Astrocyte (in vitro differentiated cells and primary cell): ENCODE results near the gene NFIA. TPM values are rescaled to one million over a fixed set of nuclear protein-coding genes. Genes with fewer than 3 reads are reported as not detected.
"Not testable (repeated sequence)": the region's sequence is repeated elsewhere in the genome, so short reads cannot be mapped to it uniquely, and the experiment has no call there.

Experiments used
- DNase-seq: peaks from one replicate; pipeline ENCODE4 v3.0.0-alpha.2; 2010; ENCODE audit warnings: low read depth
- FAIRE-seq: peaks from 2 replicates; lab custom pipeline; 2011; peaks lifted over from hg19 to GRCh38; lab: Jason Lieb, UNC
- H2AFZ ChIP-seq: 2 replicates; pipeline ENCODE4 v1.6.0; 2012; ENCODE audit warnings: low read depth, low read length, inconsistent platforms
- H3K27ac ChIP-seq: 2 replicates; pipeline ENCODE4 v1.5.1; 2011; ENCODE audit warnings: low read depth, low read length, inconsistent platforms
- H3K27me3 ChIP-seq: 2 replicates; pipeline ENCODE4 v1.6.0; 2011; ENCODE audit warnings: low read length, inconsistent platforms; ENCODE audit not compliant: insufficient read depth
- H3K36me3 ChIP-seq: 2 replicates; pipeline ENCODE4 v1.5.1; 2011; ENCODE audit warnings: low read length, inconsistent platforms; ENCODE audit not compliant: insufficient read depth
- H3K4me1 ChIP-seq: 2 replicates; pipeline ENCODE4 v1.5.1; 2011; ENCODE audit warnings: low read length, inconsistent platforms; ENCODE audit not compliant: insufficient read depth
- H3K4me2 ChIP-seq: 2 replicates; pipeline ENCODE4 v1.6.0; 2012; ENCODE audit warnings: low read length, inconsistent platforms
- H3K4me3 ChIP-seq: 2 replicates; pipeline ENCODE4 v1.5.1; 2011; ENCODE audit warnings: low read depth, mild to moderate bottlenecking, low read length, inconsistent platforms; ENCODE audit not compliant: insufficient read depth
- H3K79me2 ChIP-seq: 2 replicates; pipeline ENCODE4 v1.6.0; 2012; ENCODE audit warnings: mild to moderate bottlenecking, low read length, inconsistent platforms; ENCODE audit not compliant: insufficient read depth
- H3K9ac ChIP-seq: 2 replicates; pipeline ENCODE4 v1.6.0; 2012; ENCODE audit warnings: mild to moderate bottlenecking, low read length, inconsistent platforms
- H3K9me3 ChIP-seq: 2 replicates; pipeline ENCODE4 v1.5.1; 2012; ENCODE audit warnings: low read depth, mild to moderate bottlenecking, low read length, inconsistent platforms; ENCODE audit not compliant: insufficient read depth
- H4K20me1 ChIP-seq: 2 replicates; pipeline ENCODE4 v1.6.0; 2012; ENCODE audit warnings: low read length, inconsistent platforms; ENCODE audit not compliant: insufficient read depth
- H3K27ac Mint-ChIP-seq: one replicate; pipeline ENCODE4 v1.8.0; 2021; ENCODE audit warnings: mild to moderate bottlenecking, mixed read lengths; ENCODE audit not compliant: unreplicated experiment
- H3K27me3 Mint-ChIP-seq: one replicate; pipeline ENCODE4 v1.8.0; 2021; ENCODE audit warnings: low read depth, mixed read lengths; ENCODE audit not compliant: unreplicated experiment
- H3K36me3 Mint-ChIP-seq: one replicate; pipeline ENCODE4 v1.8.0; 2021; ENCODE audit warnings: low read depth, mixed read lengths; ENCODE audit not compliant: unreplicated experiment
- H3K4me1 Mint-ChIP-seq: one replicate; pipeline ENCODE4 v1.8.0; 2021; ENCODE audit warnings: low read depth, mixed read lengths; ENCODE audit not compliant: unreplicated experiment
- H3K4me3 Mint-ChIP-seq: one replicate; pipeline ENCODE4 v1.8.0; 2021; ENCODE audit warnings: mild to moderate bottlenecking, moderate library complexity, mixed read lengths; ENCODE audit not compliant: unreplicated experiment
- H3K9me3 Mint-ChIP-seq: one replicate; pipeline ENCODE4 v1.8.0; 2021; ENCODE audit warnings: mild to moderate bottlenecking, mixed read lengths; ENCODE audit not compliant: unreplicated experiment
- CTCF ChIP-seq: IDR thresholded peaks from 2 replicates; pipeline ENCODE4 v1.5.1; 2011; ENCODE audit warnings: low read depth, mild to moderate bottlenecking, inconsistent platforms, low read length, moderate library complexity; ENCODE audit not compliant: insufficient read depth
- EZH2 ChIP-seq: IDR thresholded peaks from 2 replicates; pipeline ENCODE4 v1.6.1; 2012; ENCODE audit warnings: mild to moderate bottlenecking, low read length, inconsistent platforms; ENCODE audit not compliant: insufficient read depth
- total RNA-seq: library from RNA; stranded (reverse); gene quantifications from 2 replicates; pipeline ENCODE4 v1.2.1, GENCODE V29; 2021

Gene NFIA
- total RNA-seq, 1 donor from 2014 or later = 4.6 TPM

GRCh38 chr1:61124696-61125095 is 42.3 kb downstream of the NFIA start:
- no peaks in the 10 kb centered on the region for H3K79me2 ChIP-seq
- no peaks in the 10 kb centered on the region for H4K20me1 ChIP-seq
- no peaks in the 10 kb centered on the region for H3K9me3 ChIP-seq
- DNase-seq (no peak), FAIRE-seq (no peak)
- peaks cover 1% of the 10 kb centered on the region for H3K36me3 Mint-ChIP-seq
- no peaks in the 10 kb centered on the region for H3K4me1 ChIP-seq
- H2AFZ ChIP-seq = no peak overlapping the region
- H3K9ac ChIP-seq = no peak overlapping the region
- H3K27me3 Mint-ChIP-seq = peaks cover 5% of the 10 kb centered on the region
- H3K4me1 Mint-ChIP-seq = peaks cover 14% of the 10 kb centered on the region
- no peak overlapping the region for H3K27ac ChIP-seq
- H3K36me3 ChIP-seq = no peaks in the 10 kb centered on the region
- H3K4me2 ChIP-seq = no peak overlapping the region
- H3K27me3 ChIP-seq = no peaks in the 10 kb centered on the region
- no peaks in the 10 kb centered on the region for H3K9me3 Mint-ChIP-seq
- no peak overlapping the region for H3K4me3 ChIP-seq
- TF ChIP-seq CTCF (no peak), EZH2 (no peak)
- no peak overlapping the region for H3K27ac Mint-ChIP-seq
- no peak overlapping the region for H3K4me3 Mint-ChIP-seq

GRCh38 chr1:61125263-61125662 is 42.9 kb downstream of the NFIA start:
- no peak overlapping the region for H3K4me3 ChIP-seq
- no peak overlapping the region for H2AFZ ChIP-seq
- H3K4me2 ChIP-seq = no peak overlapping the region
- no peak for TF ChIP-seq CTCF
- no peak for TF ChIP-seq EZH2
- no peaks in the 10 kb centered on the region for H3K36me3 ChIP-seq
- no peak overlapping the region for H3K27ac ChIP-seq
- no peak overlapping the region for H3K9ac ChIP-seq
- Mint-ChIP-seq H3K4me3 (no peak overlapping the region), H3K4me1 (peaks cover 14% of the 10 kb centered on the region), H3K9me3 (no peaks in the 10 kb centered on the region), H3K36me3 (peaks cover 1% of the 10 kb centered on the region), H3K27ac (no peak overlapping the region), H3K27me3 (peaks cover 5% of the 10 kb centered on the region)
- DNase-seq (no peak), FAIRE-seq (no peak)
- no peaks in the 10 kb centered on the region for H3K4me1 ChIP-seq
- no peaks in the 10 kb centered on the region for H3K79me2 ChIP-seq
- H3K9me3 ChIP-seq = no peaks in the 10 kb centered on the region
- H4K20me1 ChIP-seq = no peaks in the 10 kb centered on the region
- no peaks in the 10 kb centered on the region for H3K27me3 ChIP-seq

GRCh38 chr1:61125895-61126294 is 43.5 kb downstream of the NFIA start:
- no peak overlapping the region for H3K27ac Mint-ChIP-seq
- FAIRE-seq (no peak), DNase-seq (no peak)
- no peaks in the 10 kb centered on the region for H4K20me1 ChIP-seq
- no peaks in the 10 kb centered on the region for H3K9me3 ChIP-seq
- no peak overlapping the region for H3K4me3 Mint-ChIP-seq
- H3K9me3 Mint-ChIP-seq = no peaks in the 10 kb centered on the region
- H3K4me2 ChIP-seq = no peak overlapping the region
- TF ChIP-seq CTCF = no peak
- no peak for TF ChIP-seq EZH2
- no peaks in the 10 kb centered on the region for H3K36me3 ChIP-seq
- no peak overlapping the region for H3K27ac ChIP-seq
- no peaks in the 10 kb centered on the region for H3K79me2 ChIP-seq
- no peak overlapping the region for H2AFZ ChIP-seq
- H3K27me3 Mint-ChIP-seq = peaks cover 5% of the 10 kb centered on the region
- no peaks in the 10 kb centered on the region for H3K4me1 ChIP-seq
- H3K9ac ChIP-seq = no peak overlapping the region
- H3K36me3 Mint-ChIP-seq = peaks cover 1% of the 10 kb centered on the region
- H3K27me3 ChIP-seq = no peaks in the 10 kb centered on the region
- peaks cover 10% of the 10 kb centered on the region for H3K4me1 Mint-ChIP-seq
- no peak overlapping the region for H3K4me3 ChIP-seq

- not testable (repeated sequence) for FAIRE-seq, H3K4me3 ChIP-seq, H3K36me3 ChIP-seq, H3K9me3 Mint-ChIP-seq, H3K27ac Mint-ChIP-seq, H4K20me1 ChIP-seq, H3K79me2 ChIP-seq, DNase-seq, H3K4me1 Mint-ChIP-seq, H2AFZ ChIP-seq, H3K9me3 ChIP-seq, H3K27me3 ChIP-seq, H3K4me2 ChIP-seq, H3K4me3 Mint-ChIP-seq, H3K9ac ChIP-seq, H3K36me3 Mint-ChIP-seq, H3K4me1 ChIP-seq, H3K27ac ChIP-seq
- peaks cover 11% of the 10 kb centered on the region for H3K27me3 Mint-ChIP-seq
Measured at GRCh38 chr1:61126843-61127242, 44.5 kb downstream of the NFIA start.
